ENCODE measurements around the gene UBA7. TPM values are rescaled to one million over a fixed set of nuclear protein-coding genes. Genes with fewer than 3 reads are reported as not detected.
"Not testable (repeated sequence)": the region's sequence is repeated elsewhere in the genome, so short reads cannot be mapped to it uniquely, and the experiment has no call there.

UBA7 gene
- total RNA-seq, 1 donor from 2014 or later, result 0.47 TPM

- Histone ChIP-seq H3K9me3 (ENCODE audit: low read depth) (no peaks in the 10 kb centered on the region), H3K79me2 (ENCODE audit: low read depth) (no peaks in the 10 kb centered on the region), H3K36me3 (no peaks in the 10 kb centered on the region), H3K4me1 (no peaks in the 10 kb centered on the region), H3K27me3 (no peaks in the 10 kb centered on the region), H3K4me3 (no peak overlapping the region), H3K4me2 (no peak overlapping the region), H4K20me1 (ENCODE audit: low read depth) (no peaks in the 10 kb centered on the region), H2AFZ (replicated peaks) (no peak overlapping the region), H3K9ac (no peak overlapping the region), H3F3A (ENCODE audit: low read depth) (no peaks in the 10 kb centered on the region), H3K27ac (no peak overlapping the region)
- no peaks in the 10 kb centered on the region for H3K9me3 Mint-ChIP-seq
- peaks cover 11% of the 10 kb centered on the region for H3K36me3 Mint-ChIP-seq
- H3K27ac Mint-ChIP-seq, result peak overlapping the region; percentile 83
- H3K4me3 Mint-ChIP-seq, result no peak overlapping the region
- peaks cover 6% of the 10 kb centered on the region for H3K27me3 Mint-ChIP-seq (ENCODE audit: insufficient read depth, low read depth)
- DNase-seq (ENCODE audit: low spot score), result peak; percentile 81
- peaks cover 2% of the 10 kb centered on the region for H3K4me1 Mint-ChIP-seq
- no peak for TF ChIP-seq EZH2 (IDR thresholded peaks at IDR 0.05)
- peak; percentile 94 for TF ChIP-seq CTCF (IDR thresholded peaks at IDR 0.05)
- TF ChIP-seq EZH2phosphoT487 (IDR thresholded peaks at IDR 0.05), result no peak
Observed at GRCh38 chr3:49839193-49839809, 25.5 kb upstream of the UBA7 start.

GRCh38 chr3:49831341-49831740 is 17.6 kb upstream of the UBA7 start:
- Histone ChIP-seq H3K4me2 (no peak overlapping the region), H3K9ac (no peak overlapping the region), H2AFZ (replicated peaks) (no peak overlapping the region), H3K79me2 (ENCODE audit: low read depth) (no peaks in the 10 kb centered on the region), H3K4me3 (no peak overlapping the region), H3K27ac (no peak overlapping the region), H4K20me1 (ENCODE audit: low read depth) (no peaks in the 10 kb centered on the region), H3K36me3 (peaks cover 2% of the 10 kb centered on the region), H3K27me3 (no peaks in the 10 kb centered on the region), H3K4me1 (no peaks in the 10 kb centered on the region), H3K9me3 (ENCODE audit: low read depth) (no peaks in the 10 kb centered on the region), H3F3A (ENCODE audit: low read depth) (peaks cover 6% of the 10 kb centered on the region)
- Mint-ChIP-seq H3K9me3 (no peaks in the 10 kb centered on the region), H3K27ac (no peak overlapping the region), H3K4me1 (no peaks in the 10 kb centered on the region), H3K4me3 (no peak overlapping the region), H3K36me3 (peaks cover 8% of the 10 kb centered on the region), H3K27me3 (ENCODE audit: insufficient read depth, low read depth) (no peaks in the 10 kb centered on the region)
- no peak for DNase-seq (ENCODE audit: low spot score)
- no peak for TF ChIP-seq EZH2phosphoT487 (IDR thresholded peaks at IDR 0.05)
- no peak for TF ChIP-seq CTCF (IDR thresholded peaks at IDR 0.05)
- no peak for TF ChIP-seq EZH2 (IDR thresholded peaks at IDR 0.05)

GRCh38 chr3:49826016-49826415 is 12.3 kb upstream of the UBA7 start:
- no peak for DNase-seq (ENCODE audit: low spot score)
- H3K79me2 ChIP-seq (ENCODE audit: low read depth), result no peaks in the 10 kb centered on the region
- TF ChIP-seq EZH2phosphoT487 (IDR thresholded peaks at IDR 0.05) (no peak), CTCF (IDR thresholded peaks at IDR 0.05) (no peak)
- no peak overlapping the region for H3K27ac Mint-ChIP-seq
- H3K36me3 ChIP-seq, result peaks cover 5% of the 10 kb centered on the region
- H3K4me3 ChIP-seq, result no peak overlapping the region
- H3K27ac ChIP-seq, result peak overlapping the region; percentile 29
- H3K9me3 ChIP-seq (ENCODE audit: low read depth), result no peaks in the 10 kb centered on the region
- H3K27me3 ChIP-seq, result no peaks in the 10 kb centered on the region
- peaks cover 9% of the 10 kb centered on the region for H3F3A ChIP-seq (ENCODE audit: low read depth)
- H3K4me2 ChIP-seq, result no peak overlapping the region
- H4K20me1 ChIP-seq (ENCODE audit: low read depth), result no peaks in the 10 kb centered on the region
- H3K9ac ChIP-seq, result no peak overlapping the region
- H2AFZ ChIP-seq (replicated peaks), result no peak overlapping the region
- H3K9me3 Mint-ChIP-seq, result no peaks in the 10 kb centered on the region
- H3K4me3 Mint-ChIP-seq, result no peak overlapping the region
- no peaks in the 10 kb centered on the region for H3K27me3 Mint-ChIP-seq (ENCODE audit: insufficient read depth, low read depth)
- H3K4me1 Mint-ChIP-seq, result no peaks in the 10 kb centered on the region
- H3K4me1 ChIP-seq, result no peaks in the 10 kb centered on the region
- peaks cover 4% of the 10 kb centered on the region for H3K36me3 Mint-ChIP-seq

GRCh38 chr3:49823131-49823530 is 9.4 kb upstream of the UBA7 start:
- not testable (repeated sequence) for H3K36me3 ChIP-seq; H2AFZ ChIP-seq (replicated peaks); H3K36me3 Mint-ChIP-seq; H3K79me2 ChIP-seq (ENCODE audit: low read depth); H3K9ac ChIP-seq; H3F3A ChIP-seq (ENCODE audit: low read depth); H3K27ac ChIP-seq; H3K4me1 Mint-ChIP-seq; H3K9me3 ChIP-seq (ENCODE audit: low read depth); H4K20me1 ChIP-seq (ENCODE audit: low read depth); H3K4me2 ChIP-seq; H3K4me1 ChIP-seq; H3K27me3 Mint-ChIP-seq (ENCODE audit: insufficient read depth, low read depth); DNase-seq (ENCODE audit: low spot score); H3K27ac Mint-ChIP-seq; H3K9me3 Mint-ChIP-seq; H3K27me3 ChIP-seq; H3K4me3 ChIP-seq; H3K4me3 Mint-ChIP-seq

Data from neural progenitor cell (in vitro differentiated cells).